Calu3 (cell line): ENCODE measurements around the gene ETV3L. TPM values are rescaled to one million over a fixed set of nuclear protein-coding genes. Genes with fewer than 3 reads are reported as not detected.

Experiments used
- BruUV-seq: library from RNA; stranded (reverse); fragments of 400-500 nt; replicated peaks from 2 replicates; lab custom pipeline; 2021; lab: Mats Ljungman, UMichigan
- CTCF ChIA-PET: fragments of 300-600 bp; sonication (Branson Sonifier 250); formaldehyde crosslinking; loops from one replicate; lab custom pipeline; 2022; ENCODE audit warnings: antibody characterized with exemption; lab: Charles Lee
- DNase-seq: peaks from one replicate; pipeline ENCODE4 v3.0.0; 2022
- H3K27ac Mint-ChIP-seq: one replicate; pipeline ENCODE4 v1.8.0; 2022; ENCODE audit warnings: mixed read lengths; ENCODE audit not compliant: unreplicated experiment
- H3K27me3 Mint-ChIP-seq: one replicate; pipeline ENCODE4 v1.8.0; 2022; ENCODE audit warnings: mixed read lengths; ENCODE audit not compliant: unreplicated experiment
- H3K36me3 Mint-ChIP-seq: one replicate; pipeline ENCODE4 v1.8.0; 2022; ENCODE audit warnings: mild to moderate bottlenecking, moderate library complexity, mixed read lengths; ENCODE audit not compliant: insufficient read depth, unreplicated experiment
- H3K4me1 Mint-ChIP-seq: one replicate; pipeline ENCODE4 v1.8.0; 2022; ENCODE audit warnings: mild to moderate bottlenecking, low read depth, mixed read lengths; ENCODE audit not compliant: unreplicated experiment
- H3K4me3 Mint-ChIP-seq: one replicate; pipeline ENCODE4 v1.8.0; 2022; ENCODE audit warnings: mild to moderate bottlenecking, low read depth, moderate library complexity, mixed read lengths; ENCODE audit not compliant: unreplicated experiment
- H3K9me3 Mint-ChIP-seq: one replicate; pipeline ENCODE4 v1.8.0; 2022; ENCODE audit warnings: low read depth, mixed read lengths; ENCODE audit not compliant: unreplicated experiment
- CTCF ChIP-seq: fragments of 200-600 bp; IDR thresholded peaks from one replicate; pipeline ENCODE4 v1.8.0; 2022; ENCODE audit warnings: antibody characterized with exemption; ENCODE audit not compliant: unreplicated experiment
- intact Hi-C: fragments of 100-400 bp; cut with micrococcal nuclease; formaldehyde crosslinking; loops from one replicate; pipeline ENCODE4 v1.10.0; 2022; ENCODE audit not compliant: unreplicated experiment
- total RNA-seq: library from RNA; stranded (reverse); gene quantifications from 2 replicates; pipeline ENCODE4 v1.2.3, GENCODE V29; 2022

The ETV3L gene
- total RNA-seq, 1 experiment from 2014 or later: not detected

DNA sequence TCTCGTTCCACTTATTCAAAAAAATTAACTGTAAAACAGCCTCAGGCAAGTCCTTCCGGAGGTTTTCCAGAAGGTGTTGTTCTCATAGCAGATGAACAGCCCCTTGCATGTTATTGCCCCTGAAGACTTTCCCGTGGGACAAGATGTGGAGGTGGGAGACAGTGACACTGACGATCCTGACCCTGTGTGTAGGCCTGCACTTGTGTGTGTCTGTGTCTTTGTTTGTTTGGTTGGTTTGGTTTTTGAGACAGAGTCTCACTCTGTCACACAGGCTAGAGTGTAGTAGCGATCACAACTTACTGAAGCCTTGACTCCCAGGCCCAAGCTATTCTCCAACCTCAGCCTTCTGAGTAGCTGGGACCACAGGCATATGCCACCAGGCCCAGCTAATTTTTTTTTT, 12.6 kb downstream of the ETV3L start:
- CTCF ChIA-PET: interaction anchor here (0.6 to 2.2 kb wide), 3 partner anchors 23 to 68 kb away, joined by 3 to 16 read pairs (median 7); no protein-coding TSS in a partner anchor
- no TSS peak for BruUV-seq

DNA sequence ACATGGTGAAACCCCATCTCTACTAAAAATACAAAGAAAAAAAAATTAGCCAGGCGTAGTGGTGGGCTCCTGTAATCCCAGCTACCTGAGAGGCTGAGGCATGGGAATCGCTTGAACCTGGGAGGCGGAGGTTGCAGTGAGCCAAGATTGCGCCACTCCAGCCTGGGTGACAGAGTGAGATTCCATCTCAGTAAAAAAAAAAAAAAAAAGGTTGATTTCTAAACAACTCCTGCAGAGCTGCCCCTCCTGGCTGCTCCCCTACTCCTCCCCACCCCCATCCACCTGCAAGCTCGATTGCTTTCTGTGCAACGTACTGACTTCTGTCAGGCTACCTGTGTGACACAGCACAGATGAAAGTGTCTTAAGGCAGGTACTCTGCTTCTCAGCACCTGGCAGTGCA, 13.3 kb downstream of the ETV3L start:
- no peak overlapping the region for H3K4me3 Mint-ChIP-seq
- TF ChIP-seq CTCF: no peak
- no TSS peak for BruUV-seq
- DNase-seq: no peak
- H3K9me3 Mint-ChIP-seq: no peaks in the 10 kb centered on the region
- intact Hi-C loops: loop anchor here (10.0 kb wide), 1 partner anchor 399 kb away; no protein-coding TSS in a partner anchor
- no peaks in the 10 kb centered on the region for H3K36me3 Mint-ChIP-seq
- peaks cover 12% of the 10 kb centered on the region for H3K4me1 Mint-ChIP-seq
- peaks cover 29% of the 10 kb centered on the region for H3K27me3 Mint-ChIP-seq
- CTCF ChIA-PET: interaction anchor here (0.7 to 2.2 kb wide), 2 partner anchors 44 to 69 kb away, joined by 3 to 16 read pairs; no protein-coding TSS in a partner anchor
- H3K27ac Mint-ChIP-seq: no peak overlapping the region

More for the DNA sequence above, 12.6 kb downstream of the ETV3L start:
- Mint-ChIP-seq H3K36me3 (no peaks in the 10 kb centered on the region), H3K27ac (no peak overlapping the region), H3K27me3 (peaks cover 23% of the 10 kb centered on the region), H3K4me3 (no peak overlapping the region), H3K9me3 (no peaks in the 10 kb centered on the region), H3K4me1 (peaks cover 12% of the 10 kb centered on the region)
- DNase-seq: no peak
- intact Hi-C loops: loop anchor here (10.0 kb wide), 1 partner anchor 398 kb away; no protein-coding TSS in a partner anchor
- no peak for TF ChIP-seq CTCF

GRCh38 chr1:157085421-157085820, 14.2 kb downstream of the ETV3L start:
- CTCF ChIA-PET: no interaction called here
- no peaks in the 10 kb centered on the region for H3K36me3 Mint-ChIP-seq
- BruUV-seq: no TSS peak
- intact Hi-C loops: loop anchor here (10.0 kb wide), 1 partner anchor 399 kb away; no protein-coding TSS in a partner anchor
- no peak overlapping the region for H3K4me3 Mint-ChIP-seq
- peaks cover 5% of the 10 kb centered on the region for H3K4me1 Mint-ChIP-seq
- TF ChIP-seq CTCF: no peak
- no peaks in the 10 kb centered on the region for H3K9me3 Mint-ChIP-seq
- peaks cover 37% of the 10 kb centered on the region for H3K27me3 Mint-ChIP-seq
- DNase-seq: no peak
- no peak overlapping the region for H3K27ac Mint-ChIP-seq

DNA sequence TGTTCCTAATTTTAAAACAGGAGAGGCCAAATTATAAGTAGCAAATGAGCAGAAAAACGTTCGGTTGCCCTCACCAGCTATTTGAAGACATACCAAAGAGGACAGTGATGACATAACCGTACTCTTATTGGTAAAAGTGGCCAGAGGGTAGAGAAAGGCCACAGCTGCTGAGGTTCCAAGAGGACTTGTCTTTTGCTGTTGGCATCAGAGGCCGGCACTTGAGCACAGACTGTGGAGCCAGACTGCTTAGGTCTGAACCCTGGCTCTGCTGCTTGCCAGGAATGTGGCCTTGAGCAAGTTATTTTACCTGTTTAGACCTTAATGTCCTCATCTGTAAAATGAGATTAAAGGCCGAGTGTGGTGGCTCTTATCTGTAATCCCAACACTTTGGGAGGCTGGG, 14.9 kb downstream of the ETV3L start:
- no peak for DNase-seq
- Mint-ChIP-seq H3K27me3 (peaks cover 42% of the 10 kb centered on the region), H3K4me1 (no peaks in the 10 kb centered on the region), H3K9me3 (no peaks in the 10 kb centered on the region), H3K36me3 (no peaks in the 10 kb centered on the region), H3K27ac (no peak overlapping the region), H3K4me3 (no peak overlapping the region)
- no peak for TF ChIP-seq CTCF
- intact Hi-C loops: loop anchor here (10.0 kb wide), 1 partner anchor 400 kb away; no protein-coding TSS in a partner anchor
- CTCF ChIA-PET: no interaction called here
- BruUV-seq: no TSS peak
